EH (cell line): ENCODE measurements around the gene ZFHX3.

Source experiments
- DNase-seq: peaks from one replicate; pipeline ENCODE4 v3.0.0-alpha.2; 2015; ENCODE audit warnings: low read depth

Gene ZFHX3

DNA sequence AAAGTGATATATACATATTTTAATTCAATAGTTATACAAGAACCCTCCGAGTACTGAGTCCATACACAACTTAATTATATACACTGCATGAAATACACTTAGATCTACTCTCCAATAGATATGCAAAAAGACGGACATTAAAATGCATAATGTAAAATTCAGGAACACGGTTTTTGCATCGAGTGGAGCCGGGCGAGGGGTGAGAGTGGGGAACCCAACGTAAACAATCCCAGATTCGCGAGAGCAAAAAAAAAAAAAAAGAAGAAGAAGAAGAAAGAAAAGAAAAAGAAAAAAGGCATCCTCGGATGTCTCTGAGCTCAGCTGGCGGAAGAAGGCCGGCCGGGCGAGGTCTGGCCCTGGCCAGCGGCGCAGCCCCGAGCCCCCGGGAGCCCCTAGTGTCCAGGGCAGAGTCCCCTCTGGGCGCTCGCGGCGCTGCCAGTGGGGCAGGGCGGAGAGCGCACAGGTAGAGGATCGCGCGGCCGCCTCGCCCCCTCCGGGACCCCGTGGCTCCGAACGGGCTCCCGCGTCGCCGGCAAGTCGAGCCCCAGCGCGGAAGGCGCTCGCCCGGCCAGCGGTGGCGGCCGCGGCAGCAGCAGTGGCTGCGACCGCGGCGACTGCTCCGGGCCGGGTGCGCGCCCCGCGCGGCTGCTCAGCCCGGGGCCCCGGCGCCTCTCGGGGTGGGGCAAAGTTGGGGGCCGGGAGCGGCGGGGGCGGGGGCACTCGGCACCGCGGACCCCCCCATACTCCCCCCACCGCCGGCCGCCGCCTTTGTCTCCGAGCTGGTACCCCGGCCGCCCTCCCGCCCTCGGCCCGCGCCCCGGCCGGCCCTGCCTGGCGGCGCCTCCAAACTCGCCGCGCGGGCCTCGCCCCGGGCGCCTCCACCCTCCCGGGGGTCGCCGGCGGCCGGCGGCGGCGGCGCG lies 9.6 kb upstream of the ZFHX3 start:
- DNase-seq: peak; percentile 49

DNA sequence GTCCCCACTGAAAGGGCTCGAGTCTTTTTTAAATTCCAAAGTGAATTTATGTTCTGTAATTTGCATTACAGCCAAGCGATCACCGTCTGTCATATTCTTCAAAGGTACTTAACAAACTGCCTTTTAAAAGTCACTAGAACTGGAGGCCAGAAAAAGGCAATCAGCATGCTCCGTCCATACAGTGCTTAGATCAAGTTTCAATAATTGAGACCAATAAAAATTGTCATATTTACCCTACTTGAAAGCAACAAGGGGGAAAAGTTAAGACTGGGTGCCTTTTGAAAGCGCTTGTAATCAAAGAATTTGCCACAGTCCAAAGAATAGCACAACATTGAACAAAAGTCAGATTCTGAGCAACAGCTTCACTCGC lies 9.0 kb upstream of the ZFHX3 start:
- no peak for DNase-seq

DNA sequence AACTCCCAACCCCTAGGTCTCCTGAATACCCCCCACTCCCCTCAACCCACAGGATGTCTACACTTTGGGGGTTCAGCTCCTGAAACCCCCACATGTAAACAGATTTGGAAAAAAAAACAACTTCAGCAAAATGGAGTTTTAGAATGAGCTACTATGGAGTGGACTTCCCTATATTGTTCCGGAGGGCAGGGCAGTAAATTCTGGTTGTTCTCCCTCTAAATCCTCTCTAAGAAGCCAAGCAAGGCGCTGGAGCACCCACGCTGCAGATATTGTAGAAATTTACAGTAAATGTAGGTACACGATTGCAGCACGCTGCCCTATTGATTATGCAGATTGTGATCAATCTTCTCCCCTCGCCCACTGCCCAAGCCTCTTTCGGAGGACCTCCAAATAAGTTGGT lies 8.5 kb upstream of the ZFHX3 start:
- no peak for DNase-seq

DNA sequence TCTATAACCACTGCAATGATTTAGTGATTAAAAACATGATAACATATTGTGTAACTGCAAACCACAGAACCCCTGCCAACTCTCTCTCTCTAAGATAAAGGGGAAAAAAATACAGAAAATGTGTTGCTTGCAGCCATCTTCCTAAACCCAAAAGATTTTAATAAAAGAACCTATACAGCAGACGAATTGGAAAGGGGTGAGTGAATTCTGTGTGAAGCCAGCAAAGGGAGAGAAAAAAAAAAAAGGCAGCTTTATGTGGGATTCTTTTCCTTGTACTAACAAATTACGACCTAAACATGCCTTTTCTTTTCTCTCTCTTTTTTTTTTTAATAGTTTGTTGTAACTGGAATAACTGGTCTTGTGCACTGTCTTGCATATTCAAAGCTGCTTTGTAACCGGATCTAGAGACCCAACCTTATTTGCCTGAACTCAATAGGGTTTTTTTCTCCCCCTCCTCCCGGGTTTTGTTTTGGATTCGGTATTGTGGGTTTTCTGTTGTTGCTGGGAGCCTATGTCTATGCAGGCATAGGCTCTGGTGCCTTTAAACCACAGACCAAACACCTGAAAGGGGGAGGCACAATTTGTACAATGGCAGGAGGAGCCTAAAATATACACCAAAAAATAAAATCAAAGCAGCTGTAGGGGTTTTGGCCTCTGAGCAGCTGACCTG lies 7.0 kb upstream of the ZFHX3 start:
- peak; percentile 68 for DNase-seq

DNA sequence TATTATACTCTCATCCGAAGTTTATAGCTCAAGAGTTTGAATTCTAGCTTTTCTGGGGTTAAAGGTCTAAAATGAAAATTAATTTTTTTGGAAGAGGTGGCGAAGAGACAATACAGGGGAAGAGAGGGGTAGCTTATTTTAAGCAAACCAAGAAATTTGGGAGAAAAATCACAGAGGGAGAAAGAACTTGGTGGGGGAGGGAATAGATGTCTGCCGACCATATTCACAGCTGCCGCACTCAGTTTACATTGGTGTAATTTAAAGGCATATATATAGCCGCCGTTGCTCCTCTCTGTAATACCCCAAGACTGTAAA lies 6.5 kb upstream of the ZFHX3 start:
- DNase-seq: no peak

DNA sequence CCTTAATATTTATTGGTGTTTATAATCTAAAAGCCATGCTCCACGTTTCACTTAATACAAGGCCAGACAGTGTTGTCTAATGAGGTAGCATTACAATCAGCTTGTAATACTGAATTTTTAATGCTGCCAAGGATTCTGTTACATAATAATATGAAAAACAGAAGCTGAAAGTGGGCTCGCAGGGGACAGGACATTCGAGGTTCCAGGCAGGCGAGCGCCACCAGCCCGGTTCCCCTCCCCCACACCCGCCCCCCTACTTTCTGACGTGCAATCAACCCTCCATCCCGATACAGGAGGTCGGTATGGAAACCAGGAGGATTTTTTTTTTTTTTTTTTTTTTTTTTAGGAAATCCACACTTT lies 6.2 kb upstream of the ZFHX3 start:
- DNase-seq: no peak

DNA sequence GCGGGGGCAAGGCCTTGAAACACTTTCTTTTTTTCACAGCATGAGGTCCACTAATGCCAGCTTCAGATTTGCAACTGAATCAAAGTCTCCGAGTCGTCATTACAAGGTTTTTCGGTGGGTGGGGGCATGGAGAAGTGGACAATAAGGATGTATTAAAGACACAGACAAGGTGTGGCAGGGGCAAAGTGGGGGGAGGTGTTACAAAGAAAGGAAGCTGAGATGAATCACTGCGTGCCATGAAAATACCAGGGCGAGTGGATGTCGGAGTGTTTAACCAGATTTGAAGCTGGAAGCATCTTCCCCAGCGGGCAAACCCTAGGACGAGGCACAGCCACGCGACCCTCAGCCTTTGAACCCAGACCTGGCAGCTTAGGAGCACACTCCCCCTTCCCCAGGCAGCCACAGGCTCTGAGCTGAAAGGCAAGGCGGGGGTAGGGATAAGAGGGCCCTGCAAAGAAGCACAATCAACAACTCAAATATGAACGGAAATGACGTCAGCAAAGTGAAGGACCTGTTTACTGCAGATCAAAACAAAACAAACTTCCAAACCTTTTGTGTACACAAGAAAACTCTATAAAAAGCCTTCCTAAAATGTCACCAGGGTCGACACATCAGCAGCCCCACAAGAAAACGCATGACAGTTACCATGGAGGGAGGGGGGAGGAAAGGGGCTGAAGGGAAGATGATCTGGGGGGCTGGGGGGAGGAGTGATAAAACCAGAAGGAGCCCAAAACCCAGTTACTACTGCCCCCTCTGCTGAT lies 5.6 kb upstream of the ZFHX3 start:
- DNase-seq: peak; percentile 51

DNA sequence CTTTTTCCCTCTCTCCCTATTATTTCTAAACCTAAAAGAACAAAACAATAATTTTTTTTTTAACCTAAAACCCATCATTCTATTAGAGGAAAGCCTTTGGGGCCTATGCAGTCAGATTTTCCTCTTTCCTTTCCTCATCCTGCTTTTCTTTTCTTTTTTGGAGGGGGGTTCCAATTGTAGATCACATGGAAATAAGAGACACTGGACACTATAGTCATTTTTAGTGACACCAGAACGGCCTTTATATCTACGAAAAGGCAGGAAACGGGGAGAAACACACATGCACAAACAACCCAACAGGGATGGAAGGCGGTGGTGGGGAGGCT lies 5.1 kb upstream of the ZFHX3 start:
- no peak for DNase-seq

DNA sequence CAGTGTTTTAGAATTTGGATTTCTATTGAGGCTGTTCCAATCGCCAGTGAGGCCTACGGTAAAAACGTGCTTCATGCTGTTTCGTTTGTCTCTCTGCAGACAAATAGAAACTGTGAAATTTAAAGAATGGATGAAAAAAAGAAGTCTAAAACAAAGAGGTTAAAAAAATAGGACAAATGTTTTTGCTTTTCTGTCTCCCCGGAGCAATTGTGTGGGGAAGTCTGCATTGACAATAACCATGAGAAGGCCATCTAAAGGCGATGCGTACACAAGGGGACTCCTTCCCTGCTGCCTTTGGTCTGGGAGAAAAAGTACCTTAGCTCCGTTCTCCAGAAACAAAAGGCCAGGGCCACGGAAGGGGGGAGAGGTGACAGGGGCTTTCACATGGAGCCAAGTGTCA lies 4.6 kb upstream of the ZFHX3 start:
- no peak for DNase-seq

DNA sequence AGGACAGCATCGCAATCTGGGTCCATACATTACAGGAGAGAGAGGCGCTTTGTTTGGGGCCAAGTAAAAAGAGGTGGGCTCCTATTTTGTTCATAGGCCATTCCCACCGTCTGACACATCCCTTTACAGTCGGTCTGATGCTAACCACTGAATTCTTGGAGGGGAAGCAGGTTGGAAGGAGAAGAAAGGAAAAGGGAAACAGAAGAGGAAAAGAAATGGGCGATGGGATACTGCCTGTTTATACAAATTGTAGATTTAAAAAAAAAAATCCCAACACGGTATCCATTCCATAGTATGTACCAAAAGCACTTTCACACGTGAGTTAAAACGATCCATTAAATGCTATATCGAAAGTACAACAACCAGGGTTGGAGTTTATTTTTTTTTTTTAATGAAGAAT lies 4.0 kb upstream of the ZFHX3 start:
- DNase-seq: no peak

DNA sequence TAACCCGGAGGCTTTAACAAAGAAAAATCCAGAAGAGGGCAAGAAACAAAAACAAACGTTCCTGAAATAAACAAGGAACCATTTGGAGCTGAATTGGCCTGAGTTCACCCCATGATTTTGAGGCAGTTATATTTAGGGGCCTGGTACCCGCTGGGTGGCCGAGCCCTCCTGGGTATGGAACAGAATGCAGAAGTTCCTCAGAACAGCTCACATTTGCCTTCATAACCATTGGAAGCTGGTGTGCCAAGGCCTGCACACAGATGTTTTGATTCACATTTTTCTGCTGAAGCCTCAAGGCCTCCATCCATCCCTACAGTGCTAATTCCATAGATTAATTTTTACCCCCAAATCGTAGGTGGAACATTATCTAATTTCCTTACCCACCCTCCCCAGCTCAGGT lies 3.3 kb upstream of the ZFHX3 start:
- no peak for DNase-seq

DNA sequence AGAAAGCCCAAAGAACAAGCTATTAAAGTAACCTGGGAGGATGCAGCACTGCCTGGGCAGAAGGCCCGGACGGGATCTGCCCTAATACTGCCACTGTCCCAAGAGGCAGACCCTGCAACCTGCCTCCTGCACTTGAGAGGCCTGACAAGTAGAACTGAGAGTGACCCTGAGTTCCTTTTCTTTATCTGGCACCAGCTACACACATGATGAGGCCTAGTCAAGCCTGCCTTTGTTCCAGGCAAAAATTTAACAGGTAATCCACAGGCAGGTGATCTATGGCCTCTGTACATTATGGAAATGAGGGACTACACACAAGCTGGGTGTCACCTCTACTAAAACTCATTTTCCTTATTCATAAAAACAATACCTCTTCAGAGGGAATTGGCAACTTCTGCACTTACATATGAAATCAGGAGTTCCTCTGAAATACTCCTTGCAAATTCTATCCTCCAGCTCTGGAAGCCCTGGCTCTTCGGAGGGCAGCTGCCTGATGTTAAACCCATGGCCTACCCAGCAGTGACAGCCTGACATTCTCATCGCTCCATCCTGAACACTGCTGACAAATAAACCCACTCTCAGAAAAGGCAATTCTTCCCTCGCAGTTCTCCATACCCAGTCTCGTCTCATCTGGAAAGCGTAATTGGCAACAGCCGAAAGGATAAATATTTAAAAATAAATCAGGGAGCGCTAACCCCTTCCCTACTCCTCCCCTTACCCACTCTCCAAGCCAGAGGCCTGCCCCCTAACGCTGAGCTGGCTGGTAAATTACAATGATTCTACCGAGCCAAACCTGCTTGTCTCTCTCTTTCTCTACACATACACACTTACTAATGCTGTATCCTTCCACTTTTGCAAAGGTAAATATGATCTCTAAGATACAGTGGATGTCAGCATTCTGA lies 2.5 kb upstream of the ZFHX3 start:
- no peak for DNase-seq

DNA sequence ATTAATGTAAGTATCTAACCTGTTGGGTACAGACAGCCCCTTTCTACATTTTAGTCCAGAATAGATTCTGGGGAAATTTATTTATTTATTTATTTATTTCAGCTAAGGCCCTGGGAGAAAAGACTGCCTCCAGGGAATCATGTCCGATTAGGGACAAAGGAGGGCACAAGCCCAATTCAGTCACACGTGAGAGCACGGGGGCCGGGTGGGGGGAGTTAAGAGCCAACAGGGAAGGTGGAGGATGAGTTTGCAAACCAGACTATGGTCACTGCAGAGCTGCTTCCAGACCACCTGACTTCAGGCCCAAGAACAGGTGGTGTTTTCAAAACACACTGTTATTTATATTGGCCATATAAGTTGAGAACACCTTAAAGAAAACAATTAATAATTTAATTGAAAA lies 1.6 kb upstream of the ZFHX3 start:
- no peak for DNase-seq

DNA sequence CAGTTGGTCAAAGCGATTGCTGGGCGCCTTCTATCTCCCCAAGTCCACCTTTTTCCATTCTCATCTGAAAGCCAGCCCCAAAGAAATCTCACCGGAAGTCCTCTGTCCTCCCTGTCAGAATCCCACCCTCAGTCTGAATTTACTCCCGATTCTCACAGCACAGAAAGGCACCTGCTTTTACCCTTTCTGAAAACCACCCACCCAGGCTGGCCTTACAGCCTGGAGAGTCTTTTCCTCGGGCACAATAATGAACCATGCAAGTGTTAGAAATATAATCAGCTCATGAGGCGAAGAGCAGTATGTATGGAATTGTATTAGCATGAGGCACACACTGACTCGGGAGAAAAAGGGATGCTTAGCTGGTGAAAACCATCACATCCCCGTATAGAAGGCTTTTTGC lies 1.2 kb upstream of the ZFHX3 start:
- no peak for DNase-seq

DNA sequence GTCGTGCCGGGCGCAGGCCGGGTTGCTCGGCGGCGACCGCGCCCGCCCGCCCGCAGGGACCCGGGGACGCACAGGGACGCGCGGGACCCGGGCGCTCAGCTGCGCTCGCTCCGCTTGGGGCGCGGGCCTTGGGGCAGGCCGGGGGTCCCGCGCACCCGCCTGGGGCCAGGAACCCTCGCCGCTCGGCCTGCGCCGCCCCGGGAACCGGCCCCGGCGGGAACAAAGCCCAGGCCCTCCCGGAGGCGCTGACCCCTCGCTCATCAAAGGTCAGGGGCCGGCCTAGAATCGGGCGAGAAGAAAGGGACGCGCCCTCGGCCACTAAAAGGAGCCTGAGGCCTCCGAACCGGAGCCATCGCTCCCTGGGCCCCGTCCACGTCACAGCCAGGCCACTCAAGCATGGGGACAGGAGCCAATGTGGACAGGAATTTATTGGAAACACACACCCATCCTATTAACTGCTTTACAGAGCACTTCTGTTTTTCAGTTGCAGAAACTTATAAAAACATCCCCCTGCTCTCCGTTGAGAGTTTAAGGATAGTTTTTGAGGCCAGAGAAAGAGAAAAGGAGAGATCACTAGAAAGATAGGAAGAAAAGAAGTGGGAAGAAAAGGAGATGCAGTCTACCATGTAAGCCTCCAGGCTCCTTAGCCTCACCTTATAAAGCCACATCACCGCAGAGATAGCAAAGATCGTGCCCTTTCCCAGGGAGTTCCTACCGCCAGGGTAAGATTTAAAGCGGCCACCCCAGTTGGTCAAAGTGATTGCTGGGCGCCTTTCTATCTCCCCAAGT lies 558 bp upstream of the ZFHX3 start:
- DNase-seq: peak; percentile 73

DNA sequence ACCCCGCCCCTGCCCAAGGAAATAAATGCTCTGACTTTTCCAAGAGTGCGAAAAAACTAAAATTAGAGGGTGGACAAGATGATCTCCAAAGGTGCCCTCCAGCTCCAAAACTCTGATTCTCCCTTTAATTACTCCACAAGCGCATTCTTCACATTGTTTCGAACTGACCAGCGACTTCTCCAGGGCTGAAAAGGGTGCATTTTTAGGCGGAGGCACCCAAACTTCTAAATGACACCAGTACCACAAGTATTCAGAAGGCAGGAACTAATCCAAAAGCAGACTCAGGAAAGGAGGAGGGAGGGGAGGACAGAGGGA lies 750 bp downstream of the ZFHX3 start:
- peak; percentile 97 for DNase-seq

DNA sequence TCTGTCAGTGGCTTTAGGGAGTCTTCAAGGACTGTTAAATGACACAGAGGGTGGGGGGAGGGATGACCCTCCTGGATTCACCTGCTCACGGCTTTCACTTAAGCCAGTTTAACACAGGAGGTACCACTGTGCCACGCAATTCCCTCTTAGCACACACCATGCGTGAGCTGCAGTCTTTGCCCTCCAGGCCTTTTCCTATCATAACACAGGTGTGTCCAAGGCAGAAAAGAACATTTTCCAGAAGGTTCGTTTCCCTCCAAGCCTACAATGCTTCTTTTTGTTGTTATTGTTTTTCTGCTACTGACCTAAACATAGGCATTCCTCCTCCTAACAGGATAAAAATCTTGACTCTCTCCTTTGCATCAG lies 1.1 kb downstream of the ZFHX3 start:
- DNase-seq: no peak

DNA sequence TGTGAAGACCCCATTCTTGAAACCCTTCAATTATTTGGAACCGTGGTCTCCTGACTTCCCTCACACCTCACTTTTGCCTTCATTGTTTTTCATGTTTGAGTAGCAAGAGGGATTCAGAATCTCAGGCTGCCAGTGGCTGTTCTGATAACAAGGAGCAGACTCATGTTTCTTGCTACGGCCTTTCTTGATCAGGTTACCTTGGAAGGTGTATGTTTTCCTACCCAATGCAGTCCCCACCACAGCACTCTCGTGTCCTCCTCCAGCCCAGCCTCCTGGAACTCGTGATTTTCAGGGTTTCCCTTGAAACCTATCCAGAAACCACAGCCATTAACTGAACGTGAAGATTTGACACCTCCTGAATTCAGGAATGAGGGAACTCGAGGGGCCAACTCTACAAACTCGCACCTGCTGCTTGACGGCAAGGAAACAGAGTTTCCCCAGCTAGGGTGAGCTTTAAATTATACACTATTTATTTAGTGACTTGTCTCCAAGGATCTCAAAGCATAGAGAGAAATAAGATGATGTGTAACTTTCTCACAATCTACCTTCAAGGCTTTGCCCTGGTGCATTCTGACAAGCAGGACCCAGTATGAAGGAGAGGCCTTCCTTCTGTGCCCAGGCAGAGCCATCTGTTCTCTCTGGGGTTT lies 1.6 kb downstream of the ZFHX3 start:
- peak; percentile 27 for DNase-seq

DNA sequence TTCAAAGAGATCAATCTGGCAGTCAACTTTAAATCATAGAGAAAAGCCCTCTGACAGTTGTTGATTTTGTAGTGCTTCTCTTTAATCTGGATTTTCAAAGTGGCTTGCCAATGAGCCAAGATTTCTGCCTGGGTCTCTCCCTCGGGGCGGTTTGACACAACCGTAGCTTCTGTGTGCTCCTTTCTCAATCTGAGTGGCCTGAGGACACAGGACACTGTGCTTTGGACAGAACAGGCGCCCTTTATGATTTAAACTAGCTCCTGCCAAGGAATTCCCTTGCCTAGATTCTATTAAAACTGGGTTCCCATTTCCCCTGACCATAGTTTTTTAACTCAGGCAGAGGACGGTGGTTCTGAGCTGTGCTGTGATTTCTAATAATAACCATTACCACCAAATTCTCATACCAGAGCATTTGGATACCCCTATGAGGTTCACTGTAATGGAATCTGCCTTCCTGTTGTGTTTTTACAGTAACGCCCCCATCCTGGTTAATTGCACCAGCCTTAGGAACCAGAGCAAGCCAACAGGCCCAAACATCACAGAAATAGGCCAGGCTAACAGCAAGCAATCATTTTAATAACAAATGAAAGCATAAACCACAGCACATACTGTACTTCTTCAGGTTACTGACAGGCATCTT lies 4.0 kb downstream of the ZFHX3 start:
- DNase-seq: peak; percentile 86

DNA sequence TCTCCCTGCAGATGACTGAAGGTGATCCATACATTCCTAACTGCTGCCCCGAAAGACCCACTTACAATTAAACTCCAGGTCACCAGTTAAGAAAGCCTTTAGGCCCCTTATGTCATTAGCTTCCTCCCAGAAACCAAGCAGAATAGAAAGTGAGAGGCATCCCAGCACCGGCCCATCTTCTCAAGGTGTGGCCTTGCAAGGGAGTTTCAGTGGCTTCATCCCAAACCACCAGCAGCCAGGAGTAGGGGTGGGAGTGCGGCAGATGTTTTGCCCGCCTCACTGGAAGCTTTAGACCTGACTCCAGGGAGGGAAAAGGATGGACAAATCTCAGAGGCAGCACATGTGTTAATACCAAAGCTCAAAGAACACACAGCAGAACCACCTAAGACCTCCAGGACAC lies 5.1 kb downstream of the ZFHX3 start:
- DNase-seq: no peak

DNA sequence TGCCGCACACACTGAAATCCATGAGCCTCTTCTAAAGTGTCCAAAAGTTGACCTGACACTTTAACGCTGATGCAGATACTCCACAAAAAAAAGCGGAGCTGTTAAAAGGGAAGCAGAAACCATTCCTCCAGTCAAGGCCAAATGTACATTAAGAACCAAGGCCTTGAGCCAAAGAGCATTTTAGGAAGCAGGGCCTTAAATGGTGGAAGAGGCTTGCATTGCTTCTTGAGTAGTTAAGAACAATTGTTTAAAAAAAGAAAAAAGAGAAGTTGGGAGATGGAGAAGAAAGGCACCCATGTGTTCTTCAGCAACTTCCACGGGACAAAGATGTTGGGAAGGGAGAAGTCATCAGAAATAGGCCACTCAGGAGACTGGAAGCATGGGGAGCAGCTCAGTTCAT lies 6.3 kb downstream of the ZFHX3 start:
- no peak for DNase-seq
